AG04450 (cell line): ENCODE data around the gene RASSF5. TPM values are rescaled to one million over a fixed set of nuclear protein-coding genes. Genes with fewer than 3 reads are reported as not detected.

ENCODE experiments used
- CTCF ChIA-PET: fragments of 300-600, 350-600 bp; formaldehyde crosslinking; extraction: SDS; loops from one replicate; lab custom pipeline; 2022; ENCODE audit warnings: antibody characterized with exemption, inconsistent platforms; lab: Charles Lee
- POLR2A ChIA-PET: fragments of 350-600 bp; formaldehyde crosslinking; extraction: SDS; loops from one replicate; lab custom pipeline; 2021; ENCODE audit warnings: antibody characterized with exemption, inconsistent platforms; lab: Yijun Ruan, JAX
- DNase-seq: peaks from one replicate; pipeline ENCODE4 v3.0.0-alpha.2; 2011; ENCODE audit warnings: low read depth, low spot score
- H3K27ac ChIP-seq: one replicate; pipeline ENCODE4 v1.5.1; 2012; ENCODE audit warnings: low read depth, low read length, control low read depth
- H3K27me3 ChIP-seq: one replicate; pipeline ENCODE4 v1.6.0; 2012; ENCODE audit warnings: low read length; ENCODE audit not compliant: control insufficient read depth, insufficient read depth
- H3K4me3 ChIP-seq: 2 replicates; pipeline ENCODE4 v1.5.1; 2011; ENCODE audit warnings: mild to moderate bottlenecking, low read depth, low read length, control low read depth
- H3K9me3 ChIP-seq: 2 replicates; pipeline ENCODE4 v1.5.1; 2012; ENCODE audit warnings: low read length; ENCODE audit not compliant: control insufficient read depth, insufficient read depth
- polyA plus RNA-seq: library from polyadenylated mRNA; depleted of rRNA; stranded (reverse); fragments of >200 nt; gene quantifications from 2 replicates; pipeline ENCODE4 v1.2.3, GENCODE V29; 2011
- TF ChIP-seq, protein P1 (sequence below): IDR thresholded peaks from 2 replicates; pipeline ENCODE4 v1.5.1; 2011; ENCODE audit warnings: low read depth, low read length, control low read depth, inconsistent platforms

Gene RASSF5
- polyA plus RNA-seq, 1 experiment = 2.3 TPM

DNA sequence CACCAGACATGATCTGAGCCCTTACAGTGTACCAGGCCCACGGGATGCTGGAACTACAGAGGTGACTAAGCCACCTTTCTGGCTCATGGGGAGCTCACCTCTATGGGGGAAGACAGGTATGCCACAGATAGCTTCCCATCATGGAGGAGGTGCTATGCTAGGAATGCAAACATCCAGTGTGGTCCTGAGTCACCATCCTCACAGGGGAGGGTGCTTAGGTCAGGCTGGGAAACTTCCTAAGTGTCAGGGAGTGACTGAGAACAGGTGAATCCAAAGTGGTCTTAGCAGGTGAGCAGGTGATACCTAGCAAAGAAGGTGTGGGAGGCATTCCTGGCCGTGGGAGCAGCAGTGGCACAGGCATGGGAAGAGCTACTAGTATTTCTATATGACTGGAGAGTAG is 8.6 kb upstream of the RASSF5 start:
- no peaks in the 10 kb centered on the region for H3K9me3 ChIP-seq
- TF ChIP-seq, protein P1, sequence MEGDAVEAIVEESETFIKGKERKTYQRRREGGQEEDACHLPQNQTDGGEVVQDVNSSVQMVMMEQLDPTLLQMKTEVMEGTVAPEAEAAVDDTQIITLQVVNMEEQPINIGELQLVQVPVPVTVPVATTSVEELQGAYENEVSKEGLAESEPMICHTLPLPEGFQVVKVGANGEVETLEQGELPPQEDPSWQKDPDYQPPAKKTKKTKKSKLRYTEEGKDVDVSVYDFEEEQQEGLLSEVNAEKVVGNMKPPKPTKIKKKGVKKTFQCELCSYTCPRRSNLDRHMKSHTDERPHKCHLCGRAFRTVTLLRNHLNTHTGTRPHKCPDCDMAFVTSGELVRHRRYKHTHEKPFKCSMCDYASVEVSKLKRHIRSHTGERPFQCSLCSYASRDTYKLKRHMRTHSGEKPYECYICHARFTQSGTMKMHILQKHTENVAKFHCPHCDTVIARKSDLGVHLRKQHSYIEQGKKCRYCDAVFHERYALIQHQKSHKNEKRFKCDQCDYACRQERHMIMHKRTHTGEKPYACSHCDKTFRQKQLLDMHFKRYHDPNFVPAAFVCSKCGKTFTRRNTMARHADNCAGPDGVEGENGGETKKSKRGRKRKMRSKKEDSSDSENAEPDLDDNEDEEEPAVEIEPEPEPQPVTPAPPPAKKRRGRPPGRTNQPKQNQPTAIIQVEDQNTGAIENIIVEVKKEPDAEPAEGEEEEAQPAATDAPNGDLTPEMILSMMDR = no peak
- ChIA-PET CTCF (interaction anchor here (0.7 to 6.2 kb wide), 5 partner anchors 8 to 114 kb away, joined by 3 to 28 read pairs (median 13); no protein-coding TSS in a partner anchor), POLR2A (interaction anchor here (0.6 to 0.7 kb wide), 2 partner anchors 175 to 217 kb away, joined by 3 read pairs; no protein-coding TSS in a partner anchor)
- no peak for DNase-seq
- H3K27ac ChIP-seq = no peak overlapping the region
- no peaks in the 10 kb centered on the region for H3K27me3 ChIP-seq
- H3K4me3 ChIP-seq = no peak overlapping the region

GRCh38 chr1:206500046-206500445 is 7.3 kb upstream of the RASSF5 start:
- H3K27ac ChIP-seq = no peak overlapping the region
- ChIA-PET POLR2A (interaction anchor here (0.6 kb wide), 1 partner anchor 29 kb away, joined by 6 read pairs; no protein-coding TSS in a partner anchor), CTCF (interaction anchor here (0.5 to 6.2 kb wide), 6 partner anchors 10 to 112 kb away, joined by 3 to 28 read pairs (median 10); partner anchors contain the start of gene EIF2D)
- H3K9me3 ChIP-seq = no peaks in the 10 kb centered on the region
- H3K27me3 ChIP-seq = peaks cover under 1% of the 10 kb centered on the region
- H3K4me3 ChIP-seq = no peak overlapping the region
- no peak for DNase-seq
- TF ChIP-seq, protein P1 = no peak

DNA sequence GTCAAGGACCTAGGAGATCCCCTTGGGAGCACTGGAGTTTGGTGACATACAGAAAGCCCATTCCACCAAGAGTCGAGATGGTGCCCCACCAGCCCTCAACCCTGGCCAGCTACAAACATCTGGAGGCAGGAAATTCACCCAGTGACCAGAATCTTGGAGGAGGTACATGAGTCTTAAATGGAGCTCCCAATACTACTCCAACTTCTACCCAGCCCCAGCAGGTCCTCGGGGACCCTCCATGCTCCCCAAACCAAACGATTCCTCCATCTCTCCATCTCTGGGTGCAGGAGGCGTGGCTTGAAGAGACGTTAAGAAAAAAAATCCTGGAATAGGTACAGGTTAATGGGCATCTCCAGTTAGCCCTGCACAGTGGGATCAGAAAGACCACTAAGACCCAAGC is 5.5 kb upstream of the RASSF5 start:
- ChIA-PET CTCF (interaction anchor here (0.8 to 6.2 kb wide), 3 partner anchors 11 to 162 kb away, joined by 4 to 28 read pairs (median 12); no protein-coding TSS in a partner anchor), POLR2A (interaction anchor here (1.0 kb wide), 1 partner anchor 31 kb away, joined by 3 read pairs; no protein-coding TSS in a partner anchor)
- no peak overlapping the region for H3K4me3 ChIP-seq
- peaks cover 6% of the 10 kb centered on the region for H3K27me3 ChIP-seq
- no peak for DNase-seq
- TF ChIP-seq, protein P1 = no peak
- no peaks in the 10 kb centered on the region; the same call in 1 of the 2 replicates for H3K9me3 ChIP-seq
- H3K27ac ChIP-seq = peak overlapping the region; percentile 57

DNA sequence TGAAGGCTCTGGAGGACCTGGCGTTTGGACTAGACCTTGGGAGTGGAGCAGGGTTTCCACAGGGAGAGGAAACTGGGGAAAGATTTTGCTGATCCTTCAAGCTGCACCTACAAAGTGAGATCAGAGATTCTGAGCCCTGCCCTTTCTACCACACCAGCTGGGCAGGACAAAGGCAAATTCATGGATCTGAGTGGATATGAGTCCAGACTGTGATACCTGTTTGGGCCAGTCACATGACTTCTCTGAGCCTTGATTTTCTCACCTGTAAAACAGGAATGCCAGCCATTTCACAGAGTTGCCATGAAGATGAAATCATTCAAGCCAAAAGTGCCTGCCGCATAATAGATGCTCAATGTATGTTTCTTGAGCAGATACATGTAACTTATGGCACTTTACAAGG is 4.9 kb upstream of the RASSF5 start:
- no peak overlapping the region for H3K27ac ChIP-seq
- CTCF ChIA-PET = interaction anchor here (0.6 to 6.2 kb wide), 3 partner anchors 12 to 465 kb away, joined by 3 to 28 read pairs (median 12); no protein-coding TSS in a partner anchor

DNA sequence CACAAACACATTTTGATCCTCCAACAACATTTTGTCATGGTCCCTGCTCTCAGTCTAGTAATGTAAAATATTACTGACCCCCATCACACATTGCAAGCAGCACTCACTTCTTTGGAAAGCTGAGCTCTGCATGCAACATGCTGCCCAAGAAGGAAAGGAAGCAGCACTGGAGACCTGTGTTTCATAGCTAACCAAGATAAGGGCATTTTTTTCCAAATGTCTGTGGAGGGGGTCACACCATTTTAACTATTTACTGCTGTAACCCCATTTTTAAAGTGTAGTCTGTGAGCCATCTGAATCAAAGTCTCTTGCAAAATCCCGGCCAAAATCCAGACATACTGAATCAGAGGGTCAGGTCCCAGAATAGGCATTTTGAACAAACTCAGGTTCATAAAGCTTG is 4.5 kb upstream of the RASSF5 start:
- Histone ChIP-seq H3K27me3 (peaks cover 6% of the 10 kb centered on the region), H3K27ac (no peak overlapping the region), H3K9me3 (no peaks in the 10 kb centered on the region; the same call in 1 of the 2 replicates), H3K4me3 (no peak overlapping the region)
- POLR2A ChIA-PET = no interaction called here
- no peak for DNase-seq
- TF ChIP-seq, protein P1 = no peak
- CTCF ChIA-PET = interaction anchor here (0.6 to 6.2 kb wide), 4 partner anchors 23 to 465 kb away, joined by 3 to 28 read pairs (median 4); partner anchors contain the start of gene EIF2D

More for the DNA sequence above, 4.9 kb upstream of the RASSF5 start:
- Histone ChIP-seq H3K4me3 (no peak overlapping the region), H3K27me3 (peaks cover 6% of the 10 kb centered on the region), H3K9me3 (no peaks in the 10 kb centered on the region; the same call in 1 of the 2 replicates)
- DNase-seq = no peak
- TF ChIP-seq, protein P1 = no peak
- POLR2A ChIA-PET = no interaction called here
